Stimulated activated CD8-positive, alpha-beta memory T cell treated with anti-CD3 and anti-CD28 coated beads, Interleukin-7, amount 100 ng/mL, for 48 hours (primary cell): Measurements from ENCODE around the gene CCDC57.

ENCODE experiments used
- DNase-seq, 2 donors: peaks; one replicate each; pipeline ENCODE4 v3.0.0-alpha.2; 2020; ENCODE audit warnings: low read depth in 1 of 2; ENCODE audit errors: extremely low read depth in 1 of 2

CCDC57 gene

GRCh38 chr17:82247182-82247823 is 34.7 kb upstream of the CCDC57 start:
- DNase-seq = no peak

- no peak for DNase-seq
Measured at GRCh38 chr17:82246365-82247181, 33.9 kb upstream of the CCDC57 start.

- DNase-seq = no peak
Measured at GRCh38 chr17:82246040-82246364, 33.4 kb upstream of the CCDC57 start.

GRCh38 chr17:82245134-82246039 is 32.7 kb upstream of the CCDC57 start:
- no peak for DNase-seq

GRCh38 chr17:82244413-82245133 is 31.9 kb upstream of the CCDC57 start:
- no peak for DNase-seq

- DNase-seq = no peak
Measured at GRCh38 chr17:82243648-82244412, 31.2 kb upstream of the CCDC57 start.

GRCh38 chr17:82242977-82243647 is 30.5 kb upstream of the CCDC57 start:
- DNase-seq = no peak

GRCh38 chr17:82242698-82242976 is 30.0 kb upstream of the CCDC57 start:
- no peak for DNase-seq

- DNase-seq = no peak
Measured at GRCh38 chr17:82241926-82242697, 29.5 kb upstream of the CCDC57 start.

GRCh38 chr17:82241183-82241925 is 28.7 kb upstream of the CCDC57 start:
- DNase-seq = no peak

GRCh38 chr17:82240506-82241182 is 28.0 kb upstream of the CCDC57 start:
- DNase-seq = no peak

GRCh38 chr17:82239926-82240505 is 27.4 kb upstream of the CCDC57 start:
- no peak for DNase-seq

- DNase-seq = no peak
Measured at GRCh38 chr17:82239401-82239925, 26.8 kb upstream of the CCDC57 start.

- peak in 1 of 2 donors; percentile 60 for DNase-seq
Measured at GRCh38 chr17:82238472-82239201, 26.0 kb upstream of the CCDC57 start.

- DNase-seq = no peak
Measured at GRCh38 chr17:82237746-82238471, 25.3 kb upstream of the CCDC57 start.
